HG03460 (cell line): Measurements from ENCODE around the gene GRAP2.
"Not testable (repeated sequence)": the region's sequence is repeated elsewhere in the genome, so short reads cannot be mapped to it uniquely, and the experiment has no call there.

Experiments used
- ATAC-seq: cut with Tn5 transposase; IDR thresholded peaks from one replicate; pipeline ENCODE4 v1.9.1; 2021; ENCODE audit not compliant: unreplicated experiment

The GRAP2 gene

DNA sequence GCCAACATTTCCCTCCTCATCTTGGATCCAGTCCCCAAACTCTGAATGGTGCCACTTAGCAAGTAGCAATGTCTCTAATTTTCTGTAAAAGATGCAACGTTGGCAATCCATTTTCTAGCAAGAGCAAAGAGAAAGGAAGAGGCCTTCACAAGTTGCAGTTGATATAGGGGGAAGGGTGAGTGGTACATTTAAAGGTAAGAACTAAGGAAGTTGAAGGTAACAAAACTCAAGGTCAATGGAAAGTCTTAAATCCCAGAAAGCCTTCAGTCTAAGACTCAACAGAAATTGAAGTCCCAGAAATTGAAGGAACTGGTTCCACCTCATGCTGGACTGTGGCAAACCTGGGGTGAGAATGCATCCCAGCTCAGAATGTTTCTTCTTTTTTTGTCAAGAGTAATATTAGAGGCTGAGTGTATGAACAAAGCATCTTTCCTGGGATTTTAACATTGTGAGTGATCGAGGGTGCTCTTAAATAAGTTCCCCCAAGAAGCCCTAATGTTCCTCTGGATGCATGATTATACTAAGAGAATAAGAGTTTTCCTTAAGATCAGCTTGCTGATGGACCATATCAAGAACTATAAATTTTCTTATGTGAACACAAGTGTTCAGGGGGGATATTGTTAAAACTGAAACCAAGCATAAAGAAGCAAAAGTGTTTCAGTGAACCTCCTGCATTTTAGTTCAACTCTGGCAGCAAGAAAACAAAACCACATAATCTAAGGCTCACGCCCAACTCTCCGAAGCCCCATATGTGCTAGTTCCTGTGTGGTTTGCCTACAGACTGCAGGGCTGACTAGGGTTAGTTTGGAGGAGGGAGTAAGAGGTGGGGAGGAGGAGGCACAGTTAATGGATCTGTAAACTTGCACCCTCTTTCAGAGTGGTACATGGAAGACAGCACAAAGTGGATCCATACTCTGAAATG is at the start of gene GRAP2:
Gene GRAP2, plus strand, starts transcription at position 779 of the 922 bp plus-strand sequence. CDS start 46,023 bp downstream, outside the sequence.
- ATAC-seq = peak; percentile 49

- ATAC-seq = no peak
Observed at GRCh38 chr22:39851606-39852315, 49.1 kb upstream of the GRAP2 start.

DNA sequence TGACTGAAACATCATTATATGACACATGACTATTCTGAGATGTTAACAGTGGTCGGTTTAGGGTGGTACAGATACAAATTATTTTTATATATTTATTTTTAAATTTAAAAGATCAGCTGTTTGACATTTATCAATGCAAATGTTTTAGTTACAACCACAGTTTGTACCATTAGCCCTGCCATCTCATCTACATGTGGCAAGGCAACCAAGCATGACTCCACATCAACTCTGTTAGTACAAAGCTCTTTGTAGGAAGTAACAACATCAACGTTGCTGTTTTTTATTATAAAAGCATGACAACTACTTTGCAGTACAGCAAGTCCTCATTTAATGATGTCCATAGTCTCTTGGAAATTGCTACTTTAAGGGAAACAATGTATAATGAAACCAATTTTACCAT is 48.1 kb upstream of the GRAP2 start:
- no peak for ATAC-seq

DNA sequence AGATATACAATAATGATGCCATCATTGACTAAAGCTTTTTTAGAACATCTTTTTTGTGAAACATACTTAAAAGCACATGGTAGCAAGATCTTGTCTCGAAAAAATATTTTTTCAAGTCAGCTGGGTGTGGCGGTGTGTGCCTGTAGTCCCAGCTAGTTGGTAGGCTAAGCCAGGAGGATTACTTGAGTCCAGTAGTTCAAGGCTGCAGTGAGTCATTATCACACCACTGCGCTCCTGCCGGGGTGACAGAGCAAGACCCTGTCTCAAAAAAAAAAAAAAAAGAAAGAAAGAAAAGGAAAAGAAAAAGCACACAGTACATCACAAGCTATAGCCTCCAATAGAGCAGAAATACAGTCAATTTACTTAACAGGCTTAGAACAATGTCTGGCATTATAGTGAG is 44.3 kb upstream of the GRAP2 start:
- no peak for ATAC-seq

GRCh38 chr22:39859903-39860588 is 40.8 kb upstream of the GRAP2 start:
- no peak for ATAC-seq

DNA sequence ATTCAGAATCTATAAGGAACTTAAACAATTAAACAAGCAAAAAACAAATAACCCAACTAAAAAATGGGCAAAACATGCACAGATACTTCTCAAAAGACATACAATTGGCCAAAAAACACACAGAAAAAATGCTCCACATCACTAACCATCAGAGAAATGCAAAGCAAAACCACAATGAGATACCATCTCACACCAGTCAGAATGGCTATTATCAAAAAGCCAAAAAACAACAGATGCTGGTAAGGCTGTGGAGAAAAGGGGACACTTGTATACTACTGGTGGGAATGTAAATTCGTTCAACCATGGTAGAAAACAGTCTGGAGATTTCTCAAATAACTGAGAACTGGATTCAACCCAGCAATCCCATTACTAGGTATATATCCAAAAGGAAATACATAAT is 32.1 kb upstream of the GRAP2 start:
- no peak for ATAC-seq

DNA sequence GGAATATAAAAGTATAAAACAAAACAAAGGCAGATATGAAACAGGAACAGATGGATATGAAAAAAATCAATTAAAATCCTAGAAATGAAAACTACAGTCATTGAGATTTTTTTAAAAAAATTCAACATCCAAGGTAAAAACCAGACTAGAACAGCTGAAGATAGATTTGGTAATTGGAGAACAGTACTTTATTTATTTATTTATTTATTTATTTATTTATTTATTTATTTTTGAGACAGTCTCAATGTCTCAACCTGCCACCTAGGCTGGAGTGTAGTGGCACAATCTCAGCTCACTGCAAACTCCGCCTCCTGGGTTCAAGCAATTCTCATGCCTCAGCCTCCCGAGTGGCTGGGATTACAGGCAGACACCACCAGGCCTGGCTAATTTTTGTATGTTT is 31.1 kb upstream of the GRAP2 start:
- ATAC-seq = not testable (repeated sequence)

- no peak for ATAC-seq
Observed at GRCh38 chr22:39871008-39871798, 29.7 kb upstream of the GRAP2 start.

- no peak for ATAC-seq
Observed at GRCh38 chr22:39872548-39872947, 28.3 kb upstream of the GRAP2 start.

GRCh38 chr22:39873965-39874364 is 26.9 kb upstream of the GRAP2 start:
- no peak for ATAC-seq

GRCh38 chr22:39875176-39875885 is 25.6 kb upstream of the GRAP2 start:
- ATAC-seq = not testable (repeated sequence)

DNA sequence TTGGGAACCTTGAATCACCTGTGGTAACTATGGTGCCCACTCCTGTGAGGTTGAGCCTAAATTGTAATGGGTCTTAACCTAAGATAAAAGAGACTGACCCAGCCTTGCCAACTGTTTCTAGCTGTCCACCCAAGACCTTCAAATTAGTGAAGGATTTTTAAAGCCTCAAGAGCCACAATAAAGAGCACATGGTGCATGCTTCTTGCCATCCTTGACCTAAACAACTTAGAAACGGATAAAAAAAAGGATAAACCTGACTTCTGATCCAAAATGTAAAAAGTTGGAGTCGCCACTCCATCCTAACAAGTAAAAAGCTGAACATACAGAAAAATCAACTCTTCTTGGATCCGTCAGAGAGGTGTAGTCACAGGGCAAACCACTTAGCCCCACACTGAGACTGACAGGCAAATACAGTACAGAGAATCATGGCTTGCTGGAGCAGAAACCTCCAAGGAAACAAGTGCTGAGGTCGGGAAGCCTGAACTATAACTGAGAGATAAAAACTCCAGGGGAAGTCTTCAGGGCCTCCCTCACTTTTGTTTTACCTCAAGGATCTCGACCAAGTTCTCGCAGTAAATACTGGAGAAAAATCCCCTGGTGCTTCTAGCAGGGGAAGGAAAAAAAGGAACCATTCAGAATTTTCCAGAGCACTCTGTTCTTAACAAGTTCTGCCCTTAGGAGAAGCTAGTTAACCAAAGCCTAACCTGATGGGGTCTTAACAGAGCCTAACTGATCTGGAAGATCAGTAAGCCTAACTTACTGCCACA is 23.6 kb upstream of the GRAP2 start:
- no peak for ATAC-seq

GRCh38 chr22:39880722-39881121 is 20.2 kb upstream of the GRAP2 start:
- no peak for ATAC-seq

GRCh38 chr22:39883057-39883456 is 17.8 kb upstream of the GRAP2 start:
- no peak for ATAC-seq

DNA sequence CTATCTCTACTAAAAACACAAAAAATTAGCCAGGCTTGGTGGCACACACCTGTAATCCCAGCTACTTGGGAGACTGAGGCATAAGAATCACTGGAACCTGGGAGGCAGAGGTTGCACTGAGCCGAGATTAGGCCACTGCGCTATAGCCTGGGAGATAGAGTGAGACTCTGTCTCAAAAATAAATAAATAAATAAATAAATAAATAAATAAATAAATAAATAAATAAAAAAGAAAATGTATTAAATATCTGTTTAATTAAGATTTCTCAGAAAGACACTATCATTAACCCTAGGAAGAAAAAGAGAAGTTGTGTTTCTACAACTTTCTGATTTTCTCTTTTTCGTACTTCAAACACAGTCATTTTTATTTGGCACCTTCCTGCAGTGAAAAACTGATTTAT is 11.0 kb upstream of the GRAP2 start:
- not testable (repeated sequence) for ATAC-seq

GRCh38 chr22:39893526-39893925 is 7.4 kb upstream of the GRAP2 start, which contains the start of gene ENTHD1:
Gene ENTHD1 (minus strand): TSS chr22:39893760. CDS start chr22:39887748, 6,012 bp downstream.
- no peak for ATAC-seq

- ATAC-seq = no peak
Observed at GRCh38 chr22:39894554-39895092, 6.3 kb upstream of the GRAP2 start.

DNA sequence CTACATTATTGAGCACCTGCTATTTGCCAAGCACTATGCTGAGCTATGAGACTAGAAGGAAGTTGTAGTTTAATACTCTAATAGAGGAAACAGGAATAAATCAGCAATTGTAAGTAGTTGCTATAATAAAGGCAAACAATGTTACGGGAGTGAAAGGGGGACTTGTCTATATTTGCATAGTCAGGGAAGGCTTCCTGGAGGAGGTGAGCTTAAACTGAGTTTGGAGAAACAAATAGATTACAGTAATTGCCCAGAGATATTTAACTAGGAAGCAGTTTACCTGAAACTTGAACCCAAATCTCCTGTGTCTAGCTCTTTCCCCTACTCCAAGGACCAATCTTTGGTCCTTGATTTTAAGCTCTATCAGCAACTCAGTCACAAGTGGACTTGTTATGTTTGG is 5.2 kb upstream of the GRAP2 start:
- no peak for ATAC-seq
